Myocyte (in vitro differentiated cells): ENCODE measurements around the gene MTFMT. TPM values are rescaled to one million over a fixed set of nuclear protein-coding genes. Genes with fewer than 3 reads are reported as not detected.
"Not testable (repeated sequence)": the region's sequence is repeated elsewhere in the genome, so short reads cannot be mapped to it uniquely, and the experiment has no call there.

Experiments used
- DNase-seq: peaks from one replicate; pipeline ENCODE4 v3.0.0-alpha.2; 2012; ENCODE audit warnings: low read depth
- total RNA-seq: library from RNA; depleted of rRNA; stranded (reverse); fragments of >200 nt; gene quantifications from 2 replicates; pipeline ENCODE4 v1.2.3, GENCODE V29; 2014

Gene MTFMT
- total RNA-seq, 1 donor from 2014 or later, result 24.8 TPM

- no peak for DNase-seq
Measured at GRCh38 chr15:65040461-65040860, 11.0 kb upstream of the MTFMT start.

GRCh38 chr15:65038836-65039235 lies 9.4 kb upstream of the MTFMT start:
- DNase-seq, result no peak

GRCh38 chr15:65038428-65038827 lies 9.0 kb upstream of the MTFMT start:
- no peak for DNase-seq

- no peak for DNase-seq
Measured at GRCh38 chr15:65037309-65037708, 7.9 kb upstream of the MTFMT start.

GRCh38 chr15:65034719-65035118 lies 5.3 kb upstream of the MTFMT start:
- no peak for DNase-seq

- DNase-seq, result peak; percentile 49
Measured at GRCh38 chr15:65033659-65034269, 4.3 kb upstream of the MTFMT start.

- DNase-seq, result peak; percentile 78
Measured at GRCh38 chr15:65032801-65033537, 3.5 kb upstream of the MTFMT start.

- DNase-seq, result no peak
Measured at GRCh38 chr15:65029736-65030208, 333 bp upstream of the MTFMT start.

GRCh38 chr15:65028338-65028737 lies 1.1 kb downstream of the MTFMT start:
- no peak for DNase-seq

GRCh38 chr15:65027593-65027992 lies 1.8 kb downstream of the MTFMT start:
- no peak for DNase-seq

GRCh38 chr15:65026756-65027155 lies 2.7 kb downstream of the MTFMT start:
- DNase-seq, result no peak

GRCh38 chr15:65021488-65021887 lies 8.0 kb downstream of the MTFMT start:
- DNase-seq, result no peak

GRCh38 chr15:65020419-65020818 lies 9.0 kb downstream of the MTFMT start:
- no peak for DNase-seq

GRCh38 chr15:65011198-65011597 lies 18.2 kb downstream of the MTFMT start:
- DNase-seq, result not testable (repeated sequence)

GRCh38 chr15:65008983-65009382 lies 20.5 kb downstream of the MTFMT start:
- DNase-seq, result peak; percentile 27

- no peak for DNase-seq
Measured at GRCh38 chr15:65006876-65007275, 22.6 kb downstream of the MTFMT start.

GRCh38 chr15:65004993-65005392 lies 24.4 kb downstream of the MTFMT start:
- no peak for DNase-seq

GRCh38 chr15:64997745-64998375 lies 31.6 kb downstream of the MTFMT start:
- no peak for DNase-seq

- DNase-seq, result no peak
Measured at GRCh38 chr15:64997066-64997465, 32.4 kb downstream of the MTFMT start.

GRCh38 chr15:64993290-64993689 lies 36.1 kb downstream of the MTFMT start:
- DNase-seq, result no peak

GRCh38 chr15:64991536-64992135 lies 37.8 kb downstream of the MTFMT start:
- peak; percentile 85 for DNase-seq

GRCh38 chr15:64990168-64990470 lies 39.3 kb downstream of the MTFMT start:
- DNase-seq, result no peak
